CD14-positive monocyte (primary cell): ENCODE results near the gene LGI2. TPM values are rescaled to one million over a fixed set of nuclear protein-coding genes. Genes with fewer than 3 reads are reported as not detected.

ENCODE experiments used
- DNase-seq, 3 donors: peaks; one replicate each; pipeline ENCODE4 v3.0.0-alpha.2; 2011 to 2022
- H2AFZ ChIP-seq: 2 replicates; pipeline ENCODE4 v1.6.0; 2012; ENCODE audit warnings: mild to moderate bottlenecking, low read depth, low read length, inconsistent platforms; ENCODE audit not compliant: insufficient read depth, poor library complexity, severe bottlenecking
- H3K27ac ChIP-seq, 2 donors: 1 replicate in 1 of 2; 2 replicates in 1 of 2; pipeline ENCODE4 v1.5.1; 2012 to 2013; ENCODE audit warnings: low read length in 2 of 2, control low read depth in 1 of 2, inconsistent platforms in 1 of 2, low read depth in 1 of 2, mild to moderate bottlenecking in 1 of 2
- H3K27me3 ChIP-seq, 2 donors: one replicate each; pipeline versions ENCODE4 v1.6.0 to v1.6.1; 2011 to 2013; ENCODE audit warnings: low read length in 2 of 2; ENCODE audit not compliant: control insufficient read depth in 2 of 2, insufficient read depth in 2 of 2
- H3K36me3 ChIP-seq, 2 donors: replicated peaks in 1 of 2; 1 replicate in 1 of 2; 2 replicates in 1 of 2; pipeline versions ENCODE4 v1.5.1 to v1.6.1; 2012 to 2013; ENCODE audit warnings: low read length in 2 of 2, control low read depth in 1 of 2, inconsistent platforms in 1 of 2, mild to moderate bottlenecking in 1 of 2; ENCODE audit not compliant: insufficient read depth in 2 of 2, control insufficient read depth in 1 of 2
- H3K4me1 ChIP-seq, 2 donors: 1 replicate in 1 of 2; 2 replicates in 1 of 2; pipeline versions ENCODE4 v1.5.1 to v1.6.1; 2012 to 2013; ENCODE audit warnings: low read length in 2 of 2, control low read depth in 1 of 2, inconsistent platforms in 1 of 2, mild to moderate bottlenecking in 1 of 2, moderate library complexity in 1 of 2; ENCODE audit not compliant: insufficient read depth in 2 of 2, control insufficient read depth in 1 of 2
- H3K4me2 ChIP-seq: replicated peaks from 2 replicates; pipeline ENCODE3; 2012; ENCODE audit warnings: low read length, moderate library complexity, mild to moderate bottlenecking; ENCODE audit not compliant: poor library complexity, severe bottlenecking; ENCODE audit errors: extremely low read depth
- H3K4me3 ChIP-seq, 3 experiments: fragments of 200-600 bp in 1 of 3; sonication (generic) in 1 of 3; replicated peaks in 1 of 3; 1 replicate in 2 of 3; 2 replicates in 1 of 3; pipeline ENCODE4 v1.5.1; 2011 to 2013; ENCODE audit warnings: low read length in 3 of 3, mild to moderate bottlenecking in 3 of 3, control low read depth in 2 of 3, low read depth in 2 of 3, inconsistent platforms in 1 of 3, moderate library complexity in 1 of 3
- H3K79me2 ChIP-seq: 2 replicates; pipeline ENCODE4 v1.6.0; 2012; ENCODE audit warnings: mild to moderate bottlenecking, control low read depth, inconsistent platforms, low read length, moderate library complexity; ENCODE audit not compliant: insufficient read depth
- H3K9ac ChIP-seq: 2 replicates; pipeline ENCODE4 v1.6.0; 2017; ENCODE audit warnings: low read length, mild to moderate bottlenecking; ENCODE audit not compliant: insufficient read depth, poor library complexity, severe bottlenecking
- H3K9me3 ChIP-seq, 2 donors: replicated peaks in 1 of 2; 1 replicate in 1 of 2; 2 replicates in 1 of 2; pipeline versions ENCODE4 v1.5.1 to v1.6.1; 2012 to 2013; ENCODE audit warnings: low read length in 2 of 2, control low read depth in 1 of 2; ENCODE audit not compliant: control insufficient read depth in 1 of 2, insufficient read depth in 1 of 2
- H4K20me1 ChIP-seq: 2 replicates; pipeline ENCODE4 v1.6.0; 2012; ENCODE audit warnings: mild to moderate bottlenecking, low read length, control low read depth, moderate library complexity; ENCODE audit not compliant: insufficient read depth
- H3K27ac Mint-ChIP-seq, 7 donors: one replicate each; pipeline ENCODE4 v1.8.0; 2020; ENCODE audit warnings: mild to moderate bottlenecking in 7 of 7, mixed read lengths in 7 of 7, moderate library complexity in 6 of 7, inconsistent platforms in 2 of 7
- H3K27me3 Mint-ChIP-seq, 3 donors: one replicate each; pipeline ENCODE4 v1.8.0; 2021 to 2022; ENCODE audit warnings: low read depth in 3 of 3, mild to moderate bottlenecking in 3 of 3, mixed read lengths in 3 of 3, moderate library complexity in 3 of 3, inconsistent platforms in 1 of 3
- H3K36me3 Mint-ChIP-seq, 2 donors: one replicate each; pipeline ENCODE4 v1.8.0; 2020; ENCODE audit warnings: mixed read lengths in 2 of 2, inconsistent platforms in 1 of 2, mild to moderate bottlenecking in 1 of 2
- H3K4me1 Mint-ChIP-seq: one replicate; pipeline ENCODE4 v1.8.0; 2020; ENCODE audit warnings: mild to moderate bottlenecking, mixed read lengths
- H3K4me3 Mint-ChIP-seq, 2 donors: one replicate each; pipeline ENCODE4 v1.8.0; 2020; ENCODE audit warnings: mild to moderate bottlenecking in 2 of 2, mixed read lengths in 2 of 2, moderate library complexity in 1 of 2
- H3K9me3 Mint-ChIP-seq, 7 donors: one replicate each; pipeline ENCODE4 v1.8.0; 2020 to 2022; ENCODE audit warnings: mixed read lengths in 7 of 7, mild to moderate bottlenecking in 6 of 7, moderate library complexity in 6 of 7, inconsistent platforms in 2 of 7
- WGBS: methylation state at CpG from one replicate; pipeline ENCODE4 v1.1.5; 2013; ENCODE audit warnings: missing lambda C conversion rate; ENCODE audit not compliant: insufficient coverage; 5-methylcytosine and 5-hydroxymethylcytosine counted together
- intact Hi-C, 2 donors: fragments of 100-400 bp; cut with micrococcal nuclease; formaldehyde crosslinking; loops; one replicate each; pipeline versions ENCODE4 v1.15.0 to v1.15.1; 2023
- polyA plus RNA-seq, 3 donors: library from polyadenylated mRNA; depleted of rRNA in 1 of 3; unstranded in 2 of 3; stranded (reverse) in 1 of 3; fragments of 300-500 nt in 2 of 3; fragments of >200 nt in 1 of 3; fragmentation: Illumina TruSeq in 2 of 3; gene quantifications; 1 replicate in 2 of 3; 2 replicates in 1 of 3; pipeline ENCODE4 v1.2.3, GENCODE V29; 2012 to 2021
- TF ChIP-seq, protein P1 (sequence below): fragments of 200-600 bp; IDR thresholded peaks from one replicate; pipeline ENCODE4 v1.8.0; 2022; ENCODE audit warnings: antibody characterized with exemption, mild to moderate bottlenecking

LGI2 gene
- polyA plus RNA-seq, 3 donors, result 0.30 to 0.33 TPM; not detected in 1

DNA sequence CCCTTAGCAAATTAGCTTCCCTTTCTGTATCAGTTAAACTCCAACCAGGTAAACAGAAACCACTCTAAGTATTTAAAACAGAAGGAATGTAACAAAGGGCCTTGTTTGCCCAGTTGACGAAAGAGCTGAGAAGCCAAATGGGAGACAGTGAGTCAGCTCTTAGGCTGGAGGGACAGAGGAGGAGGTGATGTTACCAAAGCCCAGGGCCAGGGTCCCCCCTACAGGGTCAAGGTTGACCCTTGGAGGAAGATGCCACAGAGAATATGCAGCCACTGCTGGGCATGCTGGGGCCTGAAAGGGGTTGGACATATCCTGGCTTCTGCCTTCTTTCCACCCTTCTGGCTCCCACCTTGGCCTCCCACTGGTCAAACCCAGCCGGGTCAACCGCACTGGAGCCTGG lies 38.3 kb upstream of the LGI2 start:
- H3K9me3 ChIP-seq, result no peaks in the 10 kb centered on the region
- DNase-seq, result no peak
- no CpG with 5 or more reads among the region's 3 CpGs for WGBS
- no peaks in the 10 kb centered on the region for H3K4me1 Mint-ChIP-seq
- intact Hi-C loops, result no loop called here
- H3K4me1 ChIP-seq, result no peaks in the 10 kb centered on the region
- peaks cover 0 to 9% (median 1%) of the 10 kb centered on the region in 3 donors for H3K27me3 Mint-ChIP-seq
- no peaks in the 10 kb centered on the region for H3K27me3 ChIP-seq
- H3K36me3 ChIP-seq, result no peaks in the 10 kb centered on the region
- H3K36me3 Mint-ChIP-seq, result no peaks in the 10 kb centered on the region
- H3K27ac ChIP-seq, result no peak overlapping the region
- no peak overlapping the region for H3K4me3 ChIP-seq
- H3K9me3 Mint-ChIP-seq, result peaks cover 0 to 19% (median 3%) of the 10 kb centered on the region in 7 donors
- H4K20me1 ChIP-seq, result no peaks in the 10 kb centered on the region
- H3K9ac ChIP-seq, result no peak overlapping the region
- H3K27ac Mint-ChIP-seq, result no peak overlapping the region
- H2AFZ ChIP-seq, result no peak overlapping the region
- H3K4me3 Mint-ChIP-seq, result no peak overlapping the region
- TF ChIP-seq, protein P1, sequence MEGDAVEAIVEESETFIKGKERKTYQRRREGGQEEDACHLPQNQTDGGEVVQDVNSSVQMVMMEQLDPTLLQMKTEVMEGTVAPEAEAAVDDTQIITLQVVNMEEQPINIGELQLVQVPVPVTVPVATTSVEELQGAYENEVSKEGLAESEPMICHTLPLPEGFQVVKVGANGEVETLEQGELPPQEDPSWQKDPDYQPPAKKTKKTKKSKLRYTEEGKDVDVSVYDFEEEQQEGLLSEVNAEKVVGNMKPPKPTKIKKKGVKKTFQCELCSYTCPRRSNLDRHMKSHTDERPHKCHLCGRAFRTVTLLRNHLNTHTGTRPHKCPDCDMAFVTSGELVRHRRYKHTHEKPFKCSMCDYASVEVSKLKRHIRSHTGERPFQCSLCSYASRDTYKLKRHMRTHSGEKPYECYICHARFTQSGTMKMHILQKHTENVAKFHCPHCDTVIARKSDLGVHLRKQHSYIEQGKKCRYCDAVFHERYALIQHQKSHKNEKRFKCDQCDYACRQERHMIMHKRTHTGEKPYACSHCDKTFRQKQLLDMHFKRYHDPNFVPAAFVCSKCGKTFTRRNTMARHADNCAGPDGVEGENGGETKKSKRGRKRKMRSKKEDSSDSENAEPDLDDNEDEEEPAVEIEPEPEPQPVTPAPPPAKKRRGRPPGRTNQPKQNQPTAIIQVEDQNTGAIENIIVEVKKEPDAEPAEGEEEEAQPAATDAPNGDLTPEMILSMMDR, result no peak
- H3K4me2 ChIP-seq, result no peak overlapping the region
- no peaks in the 10 kb centered on the region for H3K79me2 ChIP-seq

DNA sequence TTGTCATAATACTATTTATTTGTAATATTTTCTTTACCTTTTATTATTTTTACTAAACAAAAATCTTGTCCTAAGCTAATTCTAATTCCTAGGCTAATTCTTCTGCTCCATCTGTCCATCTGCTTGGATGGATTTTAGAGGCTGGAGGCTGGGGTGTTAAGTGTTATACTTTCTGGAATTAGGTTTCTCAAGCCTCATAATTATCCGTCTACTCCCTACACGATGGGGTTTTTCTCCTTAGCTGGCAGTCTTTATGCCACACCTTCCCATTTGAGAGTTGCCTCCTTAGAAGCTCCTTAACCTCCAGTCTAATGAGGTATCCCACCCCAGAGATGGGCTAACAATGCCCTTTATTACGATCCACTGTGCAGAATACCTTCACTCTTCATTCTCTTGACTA lies 37.6 kb upstream of the LGI2 start:
- Mint-ChIP-seq H3K9me3 (peaks cover 0 to 16% (median 3%) of the 10 kb centered on the region in 7 donors), H3K27ac (no peak overlapping the region), H3K36me3 (no peaks in the 10 kb centered on the region), H3K4me3 (no peak overlapping the region), H3K27me3 (peaks cover 0 to 9% (median 1%) of the 10 kb centered on the region in 3 donors), H3K4me1 (no peaks in the 10 kb centered on the region)
- Histone ChIP-seq H3K4me1 (no peaks in the 10 kb centered on the region), H3K9me3 (no peaks in the 10 kb centered on the region), H3K9ac (no peak overlapping the region), H3K27ac (no peak overlapping the region), H3K36me3 (no peaks in the 10 kb centered on the region), H4K20me1 (no peaks in the 10 kb centered on the region), H2AFZ (no peak overlapping the region), H3K79me2 (no peaks in the 10 kb centered on the region), H3K4me3 (no peak overlapping the region), H3K27me3 (no peaks in the 10 kb centered on the region), H3K4me2 (no peak overlapping the region)
- TF ChIP-seq, protein P1, result no peak
- intact Hi-C loops, result no loop called here
- 89% methylated on average over 2 of the region's 3 CpGs for WGBS
- DNase-seq, result no peak
